Measurements from ENCODE around the gene NMT1.

NMT1 gene

DNA sequence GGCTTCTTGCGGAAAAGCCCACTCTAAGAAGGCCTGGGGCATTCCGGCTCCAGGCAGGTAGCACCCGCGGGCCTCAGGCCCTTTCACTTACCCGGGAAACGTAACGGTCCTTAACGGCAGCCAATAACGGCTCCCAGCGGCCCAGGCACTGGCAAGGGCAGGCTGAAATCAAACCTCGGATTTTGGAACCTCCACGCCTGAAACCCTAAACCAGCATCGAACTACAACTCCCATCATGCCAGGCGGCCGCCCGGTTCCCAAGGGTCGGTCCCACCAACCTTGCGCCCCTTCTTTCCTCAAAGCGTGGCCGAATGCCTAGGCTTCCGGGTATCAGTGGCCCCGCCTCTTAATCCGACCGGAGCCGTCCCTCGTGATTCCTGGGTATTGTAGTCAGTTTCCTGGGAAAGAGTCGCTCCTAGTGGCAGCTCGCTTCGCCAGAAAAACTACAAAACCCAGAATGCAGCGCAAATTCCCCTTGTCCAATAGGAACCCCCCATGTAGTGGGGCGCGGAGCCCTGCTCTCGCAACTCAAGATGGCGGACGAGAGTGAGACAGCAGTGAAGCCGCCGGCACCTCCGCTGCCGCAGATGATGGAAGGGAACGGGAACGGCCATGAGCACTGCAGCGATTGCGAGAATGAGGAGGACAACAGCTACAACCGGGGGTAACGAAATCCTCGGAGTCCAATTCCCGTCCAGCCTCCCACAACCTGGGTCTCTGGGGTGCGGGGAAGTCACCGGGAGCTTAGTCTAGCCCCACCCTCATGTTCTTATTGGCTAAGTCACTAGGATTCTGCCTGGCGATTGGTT is at the start of gene NMT1:
Gene NMT1 (plus strand): TSS at position 521 of the 809 bp plus-strand sequence. CDS start 13 bp downstream, at position 534.
- DNase-seq (ENCODE audit: low read depth in 1 of 2, low spot score in 1 of 2) = peak; percentile 82 to 92

DNA sequence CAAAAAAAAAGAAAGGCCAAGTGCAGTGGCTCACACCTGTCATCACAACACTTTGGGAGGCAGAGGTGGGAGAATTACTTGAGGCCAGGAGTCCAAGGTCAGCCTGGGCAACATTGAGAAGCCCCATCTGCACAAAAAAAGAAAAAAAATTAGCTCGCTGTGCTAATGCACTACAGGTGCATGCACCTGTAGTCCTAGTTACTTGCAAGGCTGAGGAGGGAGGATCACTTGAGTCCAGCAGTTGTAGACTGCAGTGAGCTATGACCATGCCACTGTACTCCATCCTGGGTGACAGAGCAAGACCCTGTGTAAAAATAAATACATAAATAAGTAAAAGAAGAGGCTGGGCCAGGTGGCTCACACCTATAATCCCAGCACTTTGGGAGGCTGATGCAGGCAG is 49.4 kb upstream of the NMT1 start:
- DNase-seq (ENCODE audit: low read depth in 1 of 2, low spot score in 1 of 2) = no peak

DNA sequence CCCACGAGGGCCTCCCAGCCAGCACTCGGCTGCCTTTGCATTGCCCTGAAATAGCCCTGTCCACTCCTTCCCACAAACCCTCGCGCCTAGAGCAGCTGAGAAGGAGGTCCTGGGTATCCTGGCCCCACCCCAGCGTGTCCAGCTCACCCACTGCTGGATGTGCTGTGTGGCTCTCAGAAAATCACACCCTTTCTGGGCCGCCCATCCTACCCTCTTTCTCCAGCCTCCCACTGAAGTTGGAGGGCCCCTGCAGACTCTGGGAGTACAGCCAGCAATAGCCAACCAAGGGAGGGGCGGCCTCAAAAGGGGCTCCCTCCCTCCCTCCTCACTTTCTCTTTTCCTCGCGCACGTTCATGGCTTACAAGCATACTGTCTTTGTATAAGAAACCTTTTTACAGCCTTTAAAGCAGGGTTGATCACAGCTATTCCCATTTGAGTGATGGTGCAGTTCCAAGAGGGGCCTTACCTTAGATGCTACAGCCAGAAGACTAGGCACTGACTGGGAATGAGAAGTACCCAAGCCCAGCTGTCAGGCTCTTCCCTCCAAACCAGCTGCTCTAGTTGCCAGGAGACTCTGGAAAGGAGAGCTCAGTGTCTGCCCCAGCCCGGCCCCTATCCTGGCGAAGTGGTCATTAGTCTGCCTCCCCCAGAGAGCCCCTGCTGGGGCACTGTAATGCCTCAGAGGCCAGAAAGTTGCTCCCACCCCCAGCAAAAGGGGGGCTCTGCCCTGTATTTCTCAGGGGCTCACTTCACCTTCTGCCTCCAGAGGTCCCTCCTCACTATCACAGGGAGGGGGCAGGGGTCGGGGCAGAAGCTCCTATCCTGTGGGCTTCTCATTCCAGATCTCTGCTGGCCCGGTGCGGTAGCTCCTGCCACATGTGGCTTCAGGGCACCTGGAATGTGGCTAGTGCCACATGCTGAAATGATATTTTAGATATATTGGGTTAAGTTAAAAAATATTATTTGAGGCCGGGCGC is 47.8 kb upstream of the NMT1 start:
- DNase-seq (ENCODE audit: low read depth in 1 of 2, low spot score in 1 of 2) = no peak

DNA sequence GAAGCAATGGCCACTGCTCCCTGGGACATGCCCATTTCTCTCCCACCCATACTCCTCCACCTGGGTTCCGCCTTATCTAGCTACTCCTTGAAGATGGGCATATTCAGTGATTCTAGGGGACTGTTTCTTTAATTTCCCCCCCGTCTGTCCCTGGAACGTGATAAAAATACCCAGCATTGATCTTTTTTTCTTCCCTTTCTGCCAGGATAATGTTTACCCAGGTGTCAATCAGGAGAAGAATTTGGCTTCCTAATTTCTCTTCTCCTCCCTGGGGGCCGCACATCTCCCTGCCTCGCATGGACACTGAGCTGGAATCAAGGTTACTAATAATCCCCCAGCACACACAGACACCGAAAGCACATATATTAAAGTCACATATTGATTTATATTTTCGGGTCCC is 44.9 kb upstream of the NMT1 start:
- DNase-seq (ENCODE audit: low read depth in 1 of 2, low spot score in 1 of 2) = no peak

DNA sequence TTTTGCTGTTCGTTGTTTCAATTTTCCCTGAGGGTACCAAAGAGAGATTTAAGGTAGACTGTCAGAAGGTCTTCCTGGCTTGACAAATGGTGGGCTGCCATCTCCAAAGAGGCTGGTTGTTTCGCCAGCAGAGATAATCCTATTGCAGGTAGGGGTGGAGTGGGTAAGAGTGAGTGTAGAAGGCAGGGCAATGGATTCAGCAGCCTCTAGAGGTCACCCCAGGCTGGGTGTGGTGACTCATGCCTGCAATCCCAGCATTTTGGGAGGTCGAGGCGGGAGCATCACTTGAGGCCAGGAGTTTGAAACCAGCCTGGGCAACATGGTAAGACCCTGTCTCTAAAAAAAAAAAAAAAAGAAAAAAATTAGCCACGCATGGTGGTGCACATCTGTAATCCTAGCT is 44.3 kb upstream of the NMT1 start:
- no peak for DNase-seq (ENCODE audit: low read depth in 1 of 2, low spot score in 1 of 2)

GRCh38 chr17:45018514-45018847 is 42.6 kb upstream of the NMT1 start:
- no peak for DNase-seq (ENCODE audit: low read depth in 1 of 2, low spot score in 1 of 2)

- peak in 1 of 2 donors; percentile 17 for DNase-seq (ENCODE audit: low read depth in 1 of 2, low spot score in 1 of 2)
These were observed 42.0 kb upstream of the NMT1 start for GRCh38 chr17:45018848-45019711.

DNA sequence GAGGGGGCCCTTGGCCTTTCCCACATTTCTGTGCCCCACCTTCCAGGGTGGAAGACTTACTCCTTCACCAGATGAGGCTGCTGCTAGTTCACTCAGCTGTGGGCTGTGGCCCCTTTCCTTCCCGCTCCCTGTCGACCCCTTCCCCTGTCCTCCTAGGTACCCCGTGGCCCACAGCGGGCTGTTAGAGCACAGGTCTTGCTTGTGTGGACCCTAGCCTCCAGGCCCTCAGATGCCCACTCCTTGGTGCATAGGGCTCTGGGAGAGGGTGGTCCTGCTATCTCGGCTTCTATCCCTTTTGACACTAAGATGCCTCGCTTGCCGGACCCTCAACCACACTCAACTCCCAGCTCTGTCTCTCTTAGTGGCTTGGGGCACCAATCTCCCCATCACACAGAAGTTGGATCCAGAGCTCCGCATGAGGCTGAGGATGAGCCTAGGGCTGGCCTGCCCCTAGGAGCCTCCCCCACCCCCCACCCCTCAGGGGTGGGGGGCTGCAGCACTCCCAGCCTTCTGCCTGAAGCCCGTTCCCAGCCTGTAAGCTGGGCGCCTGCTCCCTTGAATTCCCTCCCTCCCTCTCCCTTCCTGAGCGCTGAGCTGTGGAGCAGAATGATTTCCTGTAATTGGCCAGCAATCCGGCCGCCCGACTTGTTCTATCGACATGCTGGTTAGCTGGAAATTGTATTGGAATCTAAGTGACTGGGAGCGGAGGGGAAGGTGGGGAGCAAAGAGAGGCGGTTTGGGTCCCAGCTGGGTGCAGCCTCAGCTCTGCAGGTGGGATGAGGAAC is 40.6 kb upstream of the NMT1 start:
- no peak for DNase-seq (ENCODE audit: low read depth in 1 of 2, low spot score in 1 of 2)

DNA sequence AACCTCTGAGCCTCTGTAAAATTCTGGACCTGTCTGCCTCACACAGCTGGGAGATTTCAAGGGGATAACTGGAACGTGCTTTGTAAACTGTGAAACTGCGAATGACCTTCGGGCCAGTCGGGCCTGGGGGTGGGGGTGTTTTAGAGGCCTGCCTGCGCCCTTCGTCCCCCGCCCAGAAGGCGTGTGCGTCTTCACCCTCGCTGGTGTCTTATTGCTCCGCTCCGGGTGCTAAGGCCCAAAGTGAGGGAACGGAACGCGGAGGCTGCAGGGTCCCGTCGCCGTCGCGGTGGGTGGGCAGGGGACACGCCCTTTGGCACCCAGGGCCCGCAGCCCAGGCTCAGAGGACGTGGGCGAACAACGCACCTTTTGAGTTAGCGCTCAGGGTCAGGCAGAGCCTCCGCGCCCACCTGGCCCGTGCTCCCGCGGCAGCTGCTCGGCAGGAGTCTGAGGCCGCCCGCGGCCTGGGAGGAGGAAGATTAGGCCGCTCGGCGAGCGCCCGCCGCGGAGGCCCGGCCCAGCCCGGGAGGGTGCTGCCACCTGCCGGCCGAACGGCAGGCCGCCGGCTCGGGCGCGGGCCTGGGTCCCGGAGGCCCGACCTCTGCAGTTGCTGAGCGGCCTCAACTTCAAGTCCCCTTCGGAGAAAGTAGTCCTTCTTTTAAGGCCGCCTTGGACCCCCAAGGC is 39.4 kb upstream of the NMT1 start:
- peak; percentile 41 to 50 for DNase-seq (ENCODE audit: low read depth in 1 of 2, low spot score in 1 of 2)

- no peak for DNase-seq (ENCODE audit: low read depth in 1 of 2, low spot score in 1 of 2)
These were observed 38.8 kb upstream of the NMT1 start for GRCh38 chr17:45022288-45022648.

- no peak for DNase-seq (ENCODE audit: low read depth in 1 of 2, low spot score in 1 of 2)
These were observed 38.3 kb upstream of the NMT1 start for GRCh38 chr17:45022655-45023339.

- DNase-seq (ENCODE audit: low read depth in 1 of 2, low spot score in 1 of 2) = no peak
These were observed 32.0 kb upstream of the NMT1 start for GRCh38 chr17:45029096-45029495.

DNA sequence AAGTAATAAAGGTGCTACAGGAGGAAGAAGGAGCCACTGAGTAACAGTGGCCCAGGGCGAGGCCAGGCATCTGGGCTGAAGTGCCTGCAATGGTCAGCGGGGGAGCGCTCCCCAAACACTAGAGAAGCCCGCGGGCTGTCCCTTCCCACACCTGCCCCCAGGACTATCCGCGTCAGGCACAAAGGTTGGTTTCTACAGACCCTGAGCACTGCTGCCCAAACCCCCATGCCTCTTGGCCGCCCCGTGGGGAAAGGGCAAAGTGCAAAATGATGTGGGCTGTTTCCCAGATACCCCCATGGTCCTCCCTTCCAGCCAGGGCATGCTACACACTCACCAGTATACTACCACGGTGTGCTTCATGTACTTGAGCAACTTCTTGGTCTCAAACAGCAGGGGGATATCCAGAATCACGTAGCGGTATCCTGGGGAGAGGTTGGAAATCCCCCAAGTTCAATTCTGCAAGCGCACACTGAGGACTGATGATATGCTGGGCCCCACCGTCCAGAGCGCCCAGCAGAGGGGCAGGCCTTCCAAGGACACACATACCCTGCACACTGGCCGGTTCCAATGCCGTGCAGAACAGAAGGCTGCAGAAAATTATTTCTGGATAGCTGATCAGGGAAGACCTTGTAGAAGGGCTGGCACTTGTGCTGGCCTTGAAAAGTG is 31.2 kb upstream of the NMT1 start:
- no peak for DNase-seq (ENCODE audit: low read depth in 1 of 2, low spot score in 1 of 2)

- no peak for DNase-seq (ENCODE audit: low read depth in 1 of 2, low spot score in 1 of 2)
These were observed 30.4 kb upstream of the NMT1 start for GRCh38 chr17:45030733-45031132.

DNA sequence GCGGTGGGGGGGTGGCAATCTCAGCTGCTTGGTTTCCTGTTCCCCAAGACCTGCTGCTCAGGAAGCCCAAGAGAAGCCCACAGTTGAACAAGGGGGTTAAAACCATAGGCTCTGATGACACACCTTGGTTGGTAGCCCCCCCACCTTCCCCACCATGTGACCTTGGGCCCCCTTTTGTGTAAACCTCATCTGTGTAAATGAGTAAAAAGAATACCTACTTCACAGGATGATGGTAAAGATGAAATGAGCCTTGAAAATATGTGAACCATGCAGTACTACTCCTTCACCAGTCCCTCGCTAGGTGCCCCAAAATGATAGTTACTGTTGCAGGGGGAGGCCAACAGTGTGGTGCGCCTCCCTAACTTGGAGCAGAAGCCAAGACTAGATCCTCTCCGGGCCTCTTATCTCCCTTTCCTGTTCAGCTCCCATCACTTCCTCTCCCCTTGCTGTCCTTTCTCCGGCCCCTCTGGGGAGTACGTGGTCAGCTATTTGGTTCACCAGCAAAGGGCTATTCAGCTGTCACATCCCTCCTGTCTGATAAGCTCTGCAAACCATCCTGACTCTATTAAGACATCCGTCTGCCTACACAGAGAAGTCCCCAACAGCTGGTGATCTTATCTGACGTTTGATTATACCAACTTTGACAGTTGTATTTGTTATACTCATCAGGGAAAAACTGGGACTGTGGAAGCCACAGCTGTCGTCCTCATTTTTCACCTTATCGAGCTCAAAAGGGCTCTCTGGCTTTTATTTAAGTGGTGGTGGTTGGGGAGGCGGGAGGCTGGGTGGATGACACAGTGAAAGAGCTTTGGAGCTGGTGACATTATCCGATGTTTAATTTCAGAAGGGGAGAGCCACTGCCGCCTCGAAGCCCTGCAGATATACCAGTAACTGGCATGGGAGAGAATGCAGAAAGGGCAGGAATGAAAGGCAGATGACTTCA is 29.6 kb upstream of the NMT1 start:
- DNase-seq (ENCODE audit: low read depth in 1 of 2, low spot score in 1 of 2) = no peak

GRCh38 chr17:45032174-45032541 is 29.0 kb upstream of the NMT1 start:
- no peak for DNase-seq (ENCODE audit: low read depth in 1 of 2, low spot score in 1 of 2)

DNA sequence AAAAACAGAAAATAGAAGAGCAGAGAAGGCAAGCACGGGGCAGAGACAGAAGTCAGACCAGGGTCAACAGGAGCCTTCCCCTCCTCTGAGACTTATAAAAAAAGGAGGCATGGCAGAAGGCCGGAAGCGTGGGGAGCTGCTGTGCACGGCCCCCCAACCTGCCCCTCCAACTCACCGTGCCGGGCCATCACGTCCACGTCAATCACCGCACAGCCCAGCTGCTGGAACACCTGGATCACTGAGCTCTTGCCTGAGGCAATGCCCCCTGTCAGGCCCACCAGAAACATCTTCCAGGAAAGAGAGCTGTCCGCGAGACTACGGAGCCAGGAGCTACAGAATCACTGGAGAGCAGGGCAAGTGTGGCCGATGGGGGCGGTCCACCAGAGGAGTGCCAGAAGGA is 26.5 kb upstream of the NMT1 start:
- DNase-seq (ENCODE audit: low read depth in 1 of 2, low spot score in 1 of 2) = no peak

GRCh38 chr17:45035848-45036247 is 25.3 kb upstream of the NMT1 start:
- DNase-seq (ENCODE audit: low read depth in 1 of 2, low spot score in 1 of 2) = no peak

Measured in activated T-helper 1 cell treated with anti-CD3 and anti-CD28 coated beads, Interleukin-2, amount 50 U/mL, for 16 hours (primary cell).